ENCODE measurements around the gene CFAP70.

DNA sequence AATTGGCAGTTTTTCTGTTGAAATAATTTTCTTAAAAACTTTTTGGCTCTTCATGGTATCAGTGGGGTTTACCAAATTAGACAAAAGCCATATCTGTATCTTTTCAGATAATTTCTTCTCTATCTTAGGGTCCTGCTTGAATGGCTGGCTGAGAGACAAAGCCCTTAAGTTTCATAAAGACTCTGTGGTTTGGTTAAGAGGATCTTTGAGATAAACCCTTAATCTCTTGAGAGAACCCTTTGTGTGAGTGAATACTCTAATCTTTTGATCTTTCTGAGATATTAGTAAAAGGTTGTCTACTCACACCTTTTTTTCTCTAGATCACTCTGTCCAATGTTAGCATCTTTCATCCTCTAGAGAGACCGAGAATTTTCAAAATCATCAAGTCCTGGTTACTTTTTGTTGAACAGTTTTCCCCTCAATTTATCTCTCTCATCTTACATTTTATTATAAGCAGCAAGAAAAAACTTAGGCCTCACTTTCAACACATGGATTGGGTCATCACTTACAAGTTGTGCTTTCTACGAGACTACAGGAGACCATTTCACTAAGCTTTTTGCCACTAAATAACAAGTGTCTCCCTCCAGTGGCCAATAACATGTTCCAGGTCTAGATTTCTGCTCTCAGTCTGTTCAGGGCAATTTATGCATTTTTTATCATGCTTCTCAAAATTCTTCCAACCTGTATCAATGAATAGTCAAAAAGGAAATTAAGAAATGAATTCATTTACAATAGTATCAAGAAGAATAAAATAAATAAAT is 140.1 kb downstream of the CFAP70 start:
- TF ChIP-seq, protein P1, sequence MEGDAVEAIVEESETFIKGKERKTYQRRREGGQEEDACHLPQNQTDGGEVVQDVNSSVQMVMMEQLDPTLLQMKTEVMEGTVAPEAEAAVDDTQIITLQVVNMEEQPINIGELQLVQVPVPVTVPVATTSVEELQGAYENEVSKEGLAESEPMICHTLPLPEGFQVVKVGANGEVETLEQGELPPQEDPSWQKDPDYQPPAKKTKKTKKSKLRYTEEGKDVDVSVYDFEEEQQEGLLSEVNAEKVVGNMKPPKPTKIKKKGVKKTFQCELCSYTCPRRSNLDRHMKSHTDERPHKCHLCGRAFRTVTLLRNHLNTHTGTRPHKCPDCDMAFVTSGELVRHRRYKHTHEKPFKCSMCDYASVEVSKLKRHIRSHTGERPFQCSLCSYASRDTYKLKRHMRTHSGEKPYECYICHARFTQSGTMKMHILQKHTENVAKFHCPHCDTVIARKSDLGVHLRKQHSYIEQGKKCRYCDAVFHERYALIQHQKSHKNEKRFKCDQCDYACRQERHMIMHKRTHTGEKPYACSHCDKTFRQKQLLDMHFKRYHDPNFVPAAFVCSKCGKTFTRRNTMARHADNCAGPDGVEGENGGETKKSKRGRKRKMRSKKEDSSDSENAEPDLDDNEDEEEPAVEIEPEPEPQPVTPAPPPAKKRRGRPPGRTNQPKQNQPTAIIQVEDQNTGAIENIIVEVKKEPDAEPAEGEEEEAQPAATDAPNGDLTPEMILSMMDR (IDR thresholded peaks at IDR 0.05; ENCODE audit: low read depth, low read length), result peak; percentile 39
- no peak for TF ChIP-seq EZH2phosphoT487 (IDR thresholded peaks at IDR 0.05; ENCODE audit: low read depth)
